GM12892 (cell line): ENCODE data around the gene CNTNAP5.

Experiments
- DNase-seq: peaks from one replicate; pipeline ENCODE4 v3.0.0; 2011; ENCODE audit not compliant: insufficient read length
- FAIRE-seq: peaks from 2 replicates; lab custom pipeline; 2011; peaks lifted over from hg19 to GRCh38; lab: Jason Lieb, UNC
- POLR2A ChIP-seq: IDR thresholded peaks from 2 replicates; pipeline ENCODE4 v1.6.1; 2011; ENCODE audit warnings: low read depth, low read length, control low read depth
- POLR2AphosphoS5 ChIP-seq: IDR thresholded peaks from 2 replicates; pipeline ENCODE4 v1.6.1; 2011; ENCODE audit warnings: low read depth, low read length, control low read depth
- TAF1 ChIP-seq: IDR thresholded peaks from 2 replicates; pipeline ENCODE4 v1.6.1; 2011; ENCODE audit warnings: low read depth, mild to moderate bottlenecking, control low read depth, low read length, borderline replicate concordance

Gene CNTNAP5

GRCh38 chr2:124034265-124034664 is 9.2 kb downstream of the CNTNAP5 start:
- DNase-seq: no peak
- TF ChIP-seq POLR2AphosphoS5: no peak
- no peak for TF ChIP-seq TAF1
- no peak for TF ChIP-seq POLR2A
- no peak for FAIRE-seq

- DNase-seq (no peak), FAIRE-seq (no peak)
- TF ChIP-seq POLR2AphosphoS5: no peak
- TF ChIP-seq TAF1: no peak
- no peak for TF ChIP-seq POLR2A
Measured at GRCh38 chr2:124035001-124035400, 9.9 kb downstream of the CNTNAP5 start.

- DNase-seq: no peak
- TF ChIP-seq TAF1 (no peak), POLR2AphosphoS5 (no peak), POLR2A (no peak)
- FAIRE-seq: no peak
Measured at GRCh38 chr2:124039032-124039431, 13.9 kb downstream of the CNTNAP5 start.

- DNase-seq: no peak
- TF ChIP-seq POLR2AphosphoS5 (no peak), TAF1 (no peak), POLR2A (no peak)
- no peak for FAIRE-seq
Measured at GRCh38 chr2:124039762-124040291, 14.7 kb downstream of the CNTNAP5 start.

- TF ChIP-seq TAF1 (no peak), POLR2AphosphoS5 (no peak), POLR2A (no peak)
- FAIRE-seq: no peak
- DNase-seq: no peak
Measured at GRCh38 chr2:124045894-124046293, 20.8 kb downstream of the CNTNAP5 start.

GRCh38 chr2:124046332-124046731 is 21.2 kb downstream of the CNTNAP5 start:
- no peak for TF ChIP-seq POLR2AphosphoS5
- no peak for TF ChIP-seq TAF1
- TF ChIP-seq POLR2A: no peak
- FAIRE-seq: no peak

GRCh38 chr2:124048102-124048501 is 23.0 kb downstream of the CNTNAP5 start:
- no peak for DNase-seq
- TF ChIP-seq POLR2A (no peak), TAF1 (no peak), POLR2AphosphoS5 (no peak)
- FAIRE-seq: no peak

More at GRCh38 chr2:124046332-124046731, 21.2 kb downstream of the CNTNAP5 start:
- no peak for DNase-seq

GRCh38 chr2:124048664-124049063 is 23.6 kb downstream of the CNTNAP5 start:
- no peak for TF ChIP-seq POLR2A
- no peak for TF ChIP-seq TAF1
- no peak for TF ChIP-seq POLR2AphosphoS5
- no peak for DNase-seq
- FAIRE-seq: no peak

- no peak for TF ChIP-seq TAF1
- no peak for DNase-seq
- no peak for FAIRE-seq
Measured at GRCh38 chr2:124049136-124049535, 24.0 kb downstream of the CNTNAP5 start.

- no peak for FAIRE-seq
- TF ChIP-seq POLR2AphosphoS5 (no peak), POLR2A (no peak), TAF1 (no peak)
- DNase-seq: no peak
Measured at GRCh38 chr2:124050833-124051497, 25.9 kb downstream of the CNTNAP5 start.

GRCh38 chr2:124053796-124054195 is 28.7 kb downstream of the CNTNAP5 start:
- DNase-seq: no peak
- TF ChIP-seq POLR2A: no peak
- TF ChIP-seq TAF1: no peak
- no peak for TF ChIP-seq POLR2AphosphoS5
- no peak for FAIRE-seq

GRCh38 chr2:124063596-124063995 is 38.5 kb downstream of the CNTNAP5 start:
- DNase-seq (no peak), FAIRE-seq (no peak)
- TF ChIP-seq POLR2AphosphoS5 (no peak), TAF1 (no peak), POLR2A (no peak)

- TF ChIP-seq TAF1 (no peak), POLR2AphosphoS5 (no peak), POLR2A (no peak)
- FAIRE-seq: no peak
- no peak for DNase-seq
Measured at GRCh38 chr2:124065636-124066035, 40.5 kb downstream of the CNTNAP5 start.
